SH-SY5Y (cell line): ENCODE results near the gene TSPEAR.

Source experiments
- GATA2 ChIP-seq: IDR thresholded peaks from 2 replicates; pipeline ENCODE4 v1.6.1; 2011; ENCODE audit warnings: mild to moderate bottlenecking, low read depth, low read length
- GATA3 ChIP-seq: IDR thresholded peaks from 2 replicates; pipeline ENCODE4 v1.6.1; 2011; ENCODE audit warnings: low read depth, mild to moderate bottlenecking, low read length, moderate library complexity

- TF ChIP-seq GATA2: no peak
- TF ChIP-seq GATA3: no peak
Measured at GRCh38 chr21:44618909-44619308, 92.5 kb downstream of the TSPEAR start.
